Measurements from ENCODE around the gene TNFAIP8.

DNA sequence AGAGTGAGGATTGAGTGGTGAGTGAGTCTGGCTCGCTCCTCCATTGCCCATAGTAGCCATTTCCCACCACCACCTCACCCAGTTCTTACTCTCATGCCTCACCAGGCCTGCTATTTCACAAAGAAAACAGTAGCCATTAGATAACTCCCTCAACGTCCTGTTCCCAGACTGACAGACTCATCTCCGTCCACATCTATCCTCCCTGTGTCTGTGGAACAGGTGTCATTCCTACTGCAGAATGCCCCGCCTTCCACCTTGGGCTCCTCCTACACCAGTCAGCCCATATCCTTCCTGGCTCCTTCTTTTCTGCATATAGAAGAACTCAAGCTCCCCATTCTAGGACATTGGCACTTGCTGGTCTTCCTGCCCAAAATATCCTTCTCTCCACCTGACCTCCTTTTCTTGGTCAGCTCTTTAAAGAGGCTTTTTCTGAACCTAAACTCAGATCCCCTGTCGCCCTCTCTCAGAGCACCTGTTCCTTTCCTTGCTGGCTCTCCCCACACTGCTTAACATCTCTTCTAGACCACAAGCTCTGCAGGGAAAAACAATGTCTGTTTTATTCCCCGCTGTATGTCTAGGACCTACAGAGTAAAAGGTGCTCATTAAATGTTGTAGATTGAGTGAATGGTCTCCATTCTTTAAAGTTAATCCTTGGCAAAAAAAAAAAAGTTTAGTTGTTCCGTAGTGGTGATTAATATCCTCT is 3.2 kb downstream of the TNFAIP8 start:
- TF ChIP-seq GATA2 (IDR thresholded peaks at IDR 0.05; ENCODE audit: low read depth, low read length), result no peak
- no peak for TF ChIP-seq GATA3 (IDR thresholded peaks at IDR 0.05; ENCODE audit: low read depth, low read length)
